ENCODE data around the gene RBM28.

GRCh38 chr7:128356546-128357216 is 13.0 kb upstream of the RBM28 start:
- TF ChIP-seq CTCF (IDR thresholded peaks at IDR 0.05), result no peak
- TF ChIP-seq POLR2A (IDR thresholded peaks at IDR 0.05), result no peak
- no peak for TF ChIP-seq POLR2AphosphoS5 (IDR thresholded peaks at IDR 0.05)

All from transverse colon (tissue), 4 donors.